ENCODE measurements around the gene PTGER3. TPM values are rescaled to one million over a fixed set of nuclear protein-coding genes. Genes with fewer than 3 reads are reported as not detected.

The PTGER3 gene
- 0.01 TPM for polyA plus RNA-seq (2013, experiment 1 of 2)
- 0.03 TPM for polyA plus RNA-seq (2013, experiment 2 of 2)

DNA sequence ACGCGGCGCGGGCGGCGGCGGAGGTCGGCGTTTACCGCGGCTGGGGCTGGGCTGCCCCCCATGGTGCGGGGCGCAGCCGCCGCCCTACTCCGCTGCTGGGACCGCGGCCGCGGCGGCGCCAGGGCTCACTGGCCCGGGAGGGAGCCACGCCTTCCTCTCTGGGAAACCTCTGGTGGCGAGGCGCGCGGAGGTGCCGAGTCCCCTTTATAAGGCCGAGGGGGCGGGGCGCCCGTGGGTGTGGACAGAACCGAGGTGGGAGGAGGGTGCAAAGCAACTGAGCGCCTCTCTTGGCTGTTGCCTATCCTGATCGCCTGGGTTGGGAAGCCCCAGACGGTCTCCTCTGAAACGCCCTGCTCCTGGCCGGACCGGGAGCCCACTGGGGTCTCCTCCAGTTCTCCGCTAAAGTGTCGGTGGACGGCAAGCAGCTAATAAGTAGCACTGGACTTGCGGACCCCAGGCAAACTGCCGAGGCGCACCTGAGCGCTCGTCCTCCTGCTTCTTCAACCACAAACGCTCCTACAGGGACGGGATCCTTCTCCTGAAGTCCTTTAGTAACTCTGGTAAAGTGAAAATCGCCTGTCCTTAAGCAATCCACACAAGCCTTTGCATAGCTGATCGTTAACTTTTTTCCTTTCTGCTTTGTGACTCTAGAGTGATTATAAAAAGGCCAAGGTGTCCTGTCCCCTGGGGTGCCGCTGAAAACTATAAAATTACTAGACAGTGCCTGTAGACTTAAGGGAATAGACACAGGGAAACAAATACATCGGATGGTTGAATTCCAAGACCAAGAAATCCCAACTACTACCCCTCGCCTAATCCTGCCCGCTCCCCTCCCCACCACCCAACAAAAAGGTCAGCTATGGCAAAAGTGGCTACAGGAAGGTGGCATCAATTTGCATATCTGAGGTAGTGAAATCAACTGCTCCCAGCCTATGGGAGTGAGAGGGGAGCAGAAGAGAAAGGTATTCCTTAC lies at the start of gene PTGER3:
Gene PTGER3 (minus strand): TSS at position 182 of the 973 bp plus-strand sequence. CDS start 239 bp downstream, outside the sequence.
- DNase-seq: peak; percentile 23
- peak within 1 kb of the TSS; percentile 98 for H3K4me2 ChIP-seq (ENCODE audit: low read length, poor library complexity, severe bottlenecking)
- H4K91ac ChIP-seq (ENCODE audit: low read length): no peak within 1 kb of the TSS
- 10% methylated on average over 54 of the region's 56 CpGs for WGBS
- peaks cover 13% of the 10 kb centered on the region for H3K4me1 ChIP-seq (ENCODE audit: control insufficient read depth, insufficient read depth, low read depth, low read length)
- H3K14ac ChIP-seq (ENCODE audit: low read length in 2 of 2): peak within 1 kb of the TSS in 1 of 2 experiments; percentile 36
- peak within 1 kb of the TSS; percentile 82 for H3K9ac ChIP-seq (ENCODE audit: low read length)
- no peak within 1 kb of the TSS for H2BK12ac ChIP-seq (ENCODE audit: low read length in 2 of 2)
- no peak within 1 kb of the TSS for H3K4ac ChIP-seq (ENCODE audit: low read depth in 1 of 2, low read length in 2 of 2)
- no peaks in the 10 kb centered on the region for H3K79me1 ChIP-seq (replicated peaks; ENCODE audit: low read length, poor library complexity, severe bottlenecking)
- H2BK15ac ChIP-seq (ENCODE audit: low read depth, poor library complexity, severe bottlenecking): no peak within 1 kb of the TSS
- H3K9me3 ChIP-seq (ENCODE audit: control insufficient read depth, low read length): no peaks in the 10 kb centered on the region
- H4K8ac ChIP-seq (ENCODE audit: low read length): peak within 1 kb of the TSS; percentile 13
- H2AK5ac ChIP-seq (ENCODE audit: low read length, severe bottlenecking): no peak within 1 kb of the TSS
- no peak within 1 kb of the TSS for H2BK5ac ChIP-seq (ENCODE audit: low read depth, low read length, poor library complexity, severe bottlenecking)
- H3K27ac ChIP-seq (ENCODE audit: low read length, poor library complexity, severe bottlenecking): no peak within 1 kb of the TSS
- H2AFZ ChIP-seq (ENCODE audit: low read depth, low read length): peak within 1 kb of the TSS; percentile 57
- no peaks in the 10 kb centered on the region for H3K36me3 ChIP-seq (ENCODE audit: control insufficient read depth in 1 of 2, insufficient read depth in 2 of 2, low read depth in 1 of 2, low read length in 2 of 2)
- H3K27me3 ChIP-seq (ENCODE audit: control insufficient read depth in 1 of 2, insufficient read depth in 1 of 2, low read length in 2 of 2): peaks cover 0 to 24% of the 10 kb centered on the region in 2 experiments
- H3K23ac ChIP-seq (ENCODE audit: low read length in 2 of 2): peak within 1 kb of the TSS; percentile 0 to 51
- no peak within 1 kb of the TSS for H2BK120ac ChIP-seq (ENCODE audit: low read depth, low read length)
- peak within 1 kb of the TSS in 1 of 2 experiments; percentile 1 for H3K18ac ChIP-seq (ENCODE audit: low read depth in 1 of 2, low read length in 2 of 2)
- H3K4me3 ChIP-seq (ENCODE audit: insufficient read depth in 1 of 2, low read depth in 1 of 2, low read length in 2 of 2): peak within 1 kb of the TSS; percentile 62 to 88

DNA sequence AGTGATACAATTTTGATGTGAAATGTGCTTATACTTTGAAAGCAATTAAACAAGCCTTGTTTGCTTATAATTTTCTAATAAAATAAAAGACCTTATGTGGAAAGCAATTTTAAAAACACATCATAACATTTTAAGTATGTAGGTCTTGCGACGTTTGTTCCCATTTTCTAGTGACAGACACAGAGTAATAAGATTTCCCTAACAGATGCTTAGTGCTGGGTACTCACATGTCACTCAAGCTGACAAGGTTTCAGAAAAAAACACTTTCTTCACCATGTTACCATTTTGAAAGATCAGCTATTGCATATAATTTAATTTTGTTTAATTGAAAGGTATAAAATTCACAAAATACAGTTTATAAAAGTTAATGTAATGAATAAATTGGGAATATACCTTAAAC lies 47.3 kb upstream of the PTGER3 start:
- H2AFZ ChIP-seq (ENCODE audit: low read depth, low read length): no peak overlapping the region
- no peak overlapping the region for H4K91ac ChIP-seq (ENCODE audit: low read length)
- no peak overlapping the region for H3K4me2 ChIP-seq (ENCODE audit: low read length, poor library complexity, severe bottlenecking)
- no peak overlapping the region for H2BK12ac ChIP-seq (ENCODE audit: low read length in 2 of 2)
- no peak overlapping the region for H2BK5ac ChIP-seq (ENCODE audit: low read depth, low read length, poor library complexity, severe bottlenecking)
- H3K14ac ChIP-seq (ENCODE audit: low read length in 2 of 2): no peak overlapping the region
- no peak overlapping the region for H3K23ac ChIP-seq (ENCODE audit: low read length in 2 of 2)
- H4K8ac ChIP-seq (ENCODE audit: low read length): no peak overlapping the region
- no peaks in the 10 kb centered on the region for H3K9me3 ChIP-seq (ENCODE audit: control insufficient read depth, low read length)
- no peaks in the 10 kb centered on the region for H3K79me1 ChIP-seq (replicated peaks; ENCODE audit: low read length, poor library complexity, severe bottlenecking)
- no peak for DNase-seq
- no peak overlapping the region for H3K4me3 ChIP-seq (ENCODE audit: insufficient read depth in 1 of 2, low read depth in 1 of 2, low read length in 2 of 2)
- WGBS: 97% methylated on average over 2 of the region's 2 CpGs
- H2AK5ac ChIP-seq (ENCODE audit: low read length, severe bottlenecking): no peak overlapping the region
- no peak overlapping the region for H3K4ac ChIP-seq (ENCODE audit: low read depth in 1 of 2, low read length in 2 of 2)
- no peak overlapping the region for H3K18ac ChIP-seq (ENCODE audit: low read depth in 1 of 2, low read length in 2 of 2)
- H3K27me3 ChIP-seq (ENCODE audit: control insufficient read depth in 1 of 2, insufficient read depth in 1 of 2, low read length in 2 of 2): no peaks in the 10 kb centered on the region
- H3K4me1 ChIP-seq (ENCODE audit: control insufficient read depth, insufficient read depth, low read depth, low read length): no peaks in the 10 kb centered on the region
- no peak overlapping the region for H2BK120ac ChIP-seq (ENCODE audit: low read depth, low read length)
- H3K27ac ChIP-seq (ENCODE audit: low read length, poor library complexity, severe bottlenecking): no peak overlapping the region
- H2BK15ac ChIP-seq (ENCODE audit: low read depth, poor library complexity, severe bottlenecking): no peak overlapping the region
- H3K36me3 ChIP-seq (ENCODE audit: control insufficient read depth in 1 of 2, insufficient read depth in 2 of 2, low read depth in 1 of 2, low read length in 2 of 2): no peaks in the 10 kb centered on the region
- no peak overlapping the region for H3K9ac ChIP-seq (ENCODE audit: low read length)

DNA sequence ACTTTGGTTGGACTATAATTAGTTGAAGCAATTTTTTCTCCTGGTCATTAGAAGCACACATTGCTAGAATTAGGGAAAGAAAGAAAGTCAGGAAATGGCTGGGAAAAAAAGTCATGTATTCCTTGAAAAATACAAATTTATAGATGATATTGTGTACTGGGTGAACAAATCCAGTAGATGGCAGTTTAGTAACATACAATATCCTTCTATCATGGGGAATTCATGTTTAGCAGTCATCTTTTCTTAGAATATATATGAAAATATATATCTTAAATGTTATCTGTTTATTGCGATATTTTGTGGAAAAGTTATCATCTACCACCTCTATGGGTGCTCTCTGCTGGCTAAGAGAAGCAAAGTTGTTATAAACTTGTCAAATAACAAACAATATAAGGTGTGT lies 46.3 kb upstream of the PTGER3 start:
- peak; percentile 41 for DNase-seq
- Histone ChIP-seq H2BK120ac (ENCODE audit: low read depth, low read length) (no peak overlapping the region), H3K18ac (ENCODE audit: low read depth in 1 of 2, low read length in 2 of 2) (no peak overlapping the region), H2BK15ac (ENCODE audit: low read depth, poor library complexity, severe bottlenecking) (no peak overlapping the region), H3K9ac (ENCODE audit: low read length) (no peak overlapping the region), H3K79me1 (replicated peaks; ENCODE audit: low read length, poor library complexity, severe bottlenecking) (no peaks in the 10 kb centered on the region), H3K4me1 (ENCODE audit: control insufficient read depth, insufficient read depth, low read depth, low read length) (peaks cover 2% of the 10 kb centered on the region), H3K36me3 (ENCODE audit: control insufficient read depth in 1 of 2, insufficient read depth in 2 of 2, low read depth in 1 of 2, low read length in 2 of 2) (no peaks in the 10 kb centered on the region), H3K4me3 (ENCODE audit: insufficient read depth in 1 of 2, low read depth in 1 of 2, low read length in 2 of 2) (no peak overlapping the region), H3K4me2 (ENCODE audit: low read length, poor library complexity, severe bottlenecking) (no peak overlapping the region), H2BK5ac (ENCODE audit: low read depth, low read length, poor library complexity, severe bottlenecking) (no peak overlapping the region), H4K8ac (ENCODE audit: low read length) (no peak overlapping the region), H3K14ac (ENCODE audit: low read length in 2 of 2) (no peak overlapping the region), H4K91ac (ENCODE audit: low read length) (no peak overlapping the region), H3K27me3 (ENCODE audit: control insufficient read depth in 1 of 2, insufficient read depth in 1 of 2, low read length in 2 of 2) (no peaks in the 10 kb centered on the region), H3K23ac (ENCODE audit: low read length in 2 of 2) (no peak overlapping the region), H3K9me3 (ENCODE audit: control insufficient read depth, low read length) (no peaks in the 10 kb centered on the region), H3K27ac (ENCODE audit: low read length, poor library complexity, severe bottlenecking) (no peak overlapping the region), H2AK5ac (ENCODE audit: low read length, severe bottlenecking) (no peak overlapping the region), H3K4ac (ENCODE audit: low read depth in 1 of 2, low read length in 2 of 2) (no peak overlapping the region), H2BK12ac (ENCODE audit: low read length in 2 of 2) (no peak overlapping the region), H2AFZ (ENCODE audit: low read depth, low read length) (no peak overlapping the region)
- no CpG with 5 or more reads among the region's 1 CpG for WGBS

DNA sequence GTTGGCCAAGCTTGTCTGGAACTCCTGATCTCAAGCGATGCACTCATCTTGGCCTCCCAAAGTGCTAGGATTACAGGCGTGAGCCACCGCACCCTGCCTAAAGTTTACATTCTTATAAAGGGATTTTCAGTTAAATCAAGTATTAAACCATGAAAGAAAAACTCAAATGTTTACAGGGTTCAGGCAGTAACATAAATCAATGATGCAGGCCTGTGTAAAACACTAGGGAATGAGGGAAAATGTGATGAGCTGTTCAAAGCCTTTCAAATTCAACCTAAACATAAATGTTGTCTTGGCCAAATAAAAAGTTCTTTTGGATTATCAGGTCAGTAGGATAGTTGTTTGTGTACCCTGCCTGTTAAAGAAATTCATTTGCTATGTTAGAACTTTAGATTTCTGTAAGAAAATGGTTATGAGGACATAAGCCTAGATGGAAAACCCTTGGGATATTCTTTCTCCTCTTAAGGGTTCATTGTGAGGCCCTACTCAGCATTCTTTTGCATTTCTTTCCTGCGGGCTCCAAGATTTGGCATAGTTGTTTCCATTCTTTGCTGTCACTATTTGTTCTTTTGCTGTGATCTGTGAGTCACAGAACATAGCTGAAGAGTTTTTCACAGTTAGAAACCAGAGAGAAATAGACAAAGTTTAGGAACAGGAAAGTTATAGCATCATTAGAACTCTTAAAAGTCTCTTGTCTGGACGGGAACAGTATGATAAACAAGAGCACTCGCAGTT lies 42.1 kb upstream of the PTGER3 start:
- Histone ChIP-seq H3K4ac (ENCODE audit: low read depth in 1 of 2, low read length in 2 of 2) (no peak overlapping the region), H2AK5ac (ENCODE audit: low read length, severe bottlenecking) (peak overlapping the region; percentile 46), H3K79me1 (replicated peaks; ENCODE audit: low read length, poor library complexity, severe bottlenecking) (peaks cover 3% of the 10 kb centered on the region), H3K4me2 (ENCODE audit: low read length, poor library complexity, severe bottlenecking) (peak overlapping the region; percentile 4), H3K9me3 (ENCODE audit: control insufficient read depth, low read length) (no peaks in the 10 kb centered on the region), H4K91ac (ENCODE audit: low read length) (no peak overlapping the region), H3K36me3 (ENCODE audit: control insufficient read depth in 1 of 2, insufficient read depth in 2 of 2, low read depth in 1 of 2, low read length in 2 of 2) (no peaks in the 10 kb centered on the region), H2AFZ (ENCODE audit: low read depth, low read length) (no peak overlapping the region), H3K4me1 (ENCODE audit: control insufficient read depth, insufficient read depth, low read depth, low read length) (peaks cover 2% of the 10 kb centered on the region), H3K27ac (ENCODE audit: low read length, poor library complexity, severe bottlenecking) (peak overlapping the region; percentile 86), H3K4me3 (ENCODE audit: insufficient read depth in 1 of 2, low read depth in 1 of 2, low read length in 2 of 2) (peak overlapping the region in 1 of 2 experiments; percentile 23), H3K23ac (ENCODE audit: low read length in 2 of 2) (no peak overlapping the region), H2BK12ac (ENCODE audit: low read length in 2 of 2) (no peak overlapping the region), H3K18ac (ENCODE audit: low read depth in 1 of 2, low read length in 2 of 2) (peak overlapping the region in 1 of 2 experiments; percentile 45), H3K14ac (ENCODE audit: low read length in 2 of 2) (no peak overlapping the region), H2BK120ac (ENCODE audit: low read depth, low read length) (peak overlapping the region; percentile 67), H2BK15ac (ENCODE audit: low read depth, poor library complexity, severe bottlenecking) (no peak overlapping the region), H3K9ac (ENCODE audit: low read length) (peak overlapping the region; percentile 61), H3K27me3 (ENCODE audit: control insufficient read depth in 1 of 2, insufficient read depth in 1 of 2, low read length in 2 of 2) (no peaks in the 10 kb centered on the region), H2BK5ac (ENCODE audit: low read depth, low read length, poor library complexity, severe bottlenecking) (no peak overlapping the region), H4K8ac (ENCODE audit: low read length) (no peak overlapping the region)
- WGBS: 48% methylated on average over 4 of the region's 6 CpGs
- peak; percentile 80 for DNase-seq

All from mesenchymal stem cell (in vitro differentiated cells and primary cell).